ENCODE measurements around the gene EPN2.
A peak's percentile ranks its signal among the peaks of the same experiment; 100 is the strongest.

EPN2 gene

GRCh38 chr17:19239544-19239943 is 2.4 kb downstream of the EPN2 start:
- DNase-seq: no peak

- DNase-seq: no peak
Measured at GRCh38 chr17:19242323-19242722, 5.2 kb downstream of the EPN2 start.

- no peak for DNase-seq
Measured at GRCh38 chr17:19242926-19243325, 5.8 kb downstream of the EPN2 start.

DNA sequence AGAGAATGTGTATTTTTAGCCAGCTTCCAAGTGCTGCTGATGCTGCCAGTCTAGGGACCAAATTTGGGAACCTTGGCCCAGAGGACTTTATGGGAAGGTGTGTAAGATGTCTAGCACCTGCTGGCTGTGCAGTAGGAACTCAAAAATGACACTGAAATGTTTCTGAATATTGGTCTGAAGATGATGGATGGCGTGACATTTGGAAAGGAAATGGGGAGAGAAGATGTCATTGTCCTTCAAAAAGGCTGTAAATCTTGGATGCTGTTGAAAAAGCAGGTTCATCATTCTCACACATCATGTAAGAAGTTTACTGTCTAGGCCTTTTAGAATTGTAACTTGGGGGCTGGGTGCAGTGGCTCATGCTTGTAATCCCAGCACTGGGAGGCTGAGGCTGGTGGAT is 6.7 kb downstream of the EPN2 start:
- DNase-seq: no peak

- DNase-seq: no peak
Measured at GRCh38 chr17:19244357-19244756, 7.2 kb downstream of the EPN2 start.

DNA sequence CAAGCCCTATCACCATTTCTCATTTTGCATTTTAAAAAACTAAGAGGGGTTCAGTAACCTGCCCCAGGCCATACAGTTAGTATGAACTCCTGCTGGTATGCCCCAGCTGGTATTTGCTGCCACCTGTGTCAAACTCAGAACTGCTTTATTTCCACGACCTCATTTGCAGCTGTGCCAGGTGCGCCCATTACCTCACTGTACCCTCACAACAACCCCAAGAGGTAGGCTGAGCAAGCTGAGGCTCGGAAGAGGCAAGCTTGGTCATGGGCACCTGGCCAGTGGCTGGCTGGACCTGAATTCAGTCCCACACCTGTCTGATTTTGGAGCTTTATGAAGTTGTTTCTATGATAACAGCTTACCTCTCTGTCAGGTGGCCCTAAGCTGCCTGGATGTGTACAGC is 7.6 kb downstream of the EPN2 start:
- no peak for DNase-seq

GRCh38 chr17:19247473-19247872 is 10.3 kb downstream of the EPN2 start:
- no peak for DNase-seq

DNA sequence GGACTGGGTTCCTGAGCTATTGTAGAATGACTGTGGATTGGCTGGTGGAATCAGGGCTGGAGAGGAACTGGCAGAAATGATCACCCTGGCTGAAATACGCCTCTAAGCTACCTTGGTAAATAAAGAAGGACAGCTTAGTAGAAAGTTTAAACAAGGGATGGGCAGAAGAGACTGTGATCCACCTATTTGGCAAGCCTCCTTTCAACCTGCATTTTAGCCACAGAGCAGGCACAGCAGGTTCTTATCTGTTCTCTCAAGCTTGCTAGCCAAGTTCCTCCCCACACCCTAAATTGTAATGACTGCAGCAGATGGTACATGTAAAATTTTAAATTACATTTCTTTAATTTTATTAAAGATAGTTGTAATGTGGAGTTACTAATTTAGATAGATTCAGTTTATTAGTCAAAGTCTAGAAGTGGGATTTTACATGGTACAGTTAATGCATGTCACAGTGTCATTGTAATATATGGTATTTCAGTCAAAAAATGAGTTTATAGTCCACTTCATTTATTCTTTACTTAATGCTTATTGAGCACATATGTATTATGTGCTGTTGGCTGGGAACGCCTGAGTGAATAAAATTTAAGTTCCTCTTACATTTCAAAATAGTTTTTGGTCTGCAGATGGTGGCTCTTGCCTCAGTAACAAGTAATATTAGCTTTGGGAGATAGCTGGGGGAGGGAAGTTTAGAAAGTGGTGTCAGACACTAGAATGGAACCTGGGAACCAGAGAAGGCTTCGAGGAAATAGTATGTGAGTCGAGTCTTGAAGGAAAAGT is 11.2 kb downstream of the EPN2 start:
- DNase-seq: no peak

- DNase-seq: peak; percentile 38
Measured at GRCh38 chr17:19248928-19249574, 11.9 kb downstream of the EPN2 start.

- no peak for DNase-seq
Measured at GRCh38 chr17:19249681-19250080, 12.5 kb downstream of the EPN2 start.

DNA sequence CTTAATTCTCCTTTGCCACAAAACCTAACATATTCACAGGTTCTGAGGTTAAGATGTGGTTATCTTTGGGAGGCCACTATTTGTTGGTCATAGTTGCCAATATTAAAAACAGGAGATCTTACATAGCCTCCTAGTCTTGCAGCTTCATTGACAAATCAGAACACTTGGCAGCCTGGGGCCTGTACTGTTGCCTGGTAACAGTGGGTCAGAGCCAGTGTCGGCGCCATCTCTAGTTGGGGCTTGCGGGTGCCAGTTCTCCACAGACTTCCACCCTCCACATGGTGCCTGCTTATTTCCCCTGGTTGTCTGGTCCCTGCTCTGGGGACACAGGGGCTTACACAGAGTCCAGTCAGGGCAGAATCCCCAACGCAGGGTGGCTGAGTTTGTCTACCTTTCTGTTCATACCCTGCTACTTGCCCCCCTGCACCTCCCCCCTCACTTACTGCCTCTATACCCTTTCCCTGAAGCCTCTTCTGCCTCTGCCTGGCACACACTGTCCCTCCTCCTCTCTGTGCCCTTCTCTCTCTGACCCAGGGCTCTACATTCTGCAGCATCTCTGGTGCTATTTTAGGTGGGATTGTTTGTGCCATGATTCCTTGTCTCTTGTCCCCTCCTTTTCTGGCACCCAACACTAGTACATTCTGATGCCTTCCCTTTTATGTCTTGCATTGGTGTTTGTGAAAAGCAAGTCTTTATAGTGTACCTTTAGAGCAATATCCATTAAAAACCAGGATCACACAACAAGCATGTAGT is 13.4 kb downstream of the EPN2 start:
- DNase-seq: no peak

- no peak for DNase-seq
Measured at GRCh38 chr17:19253112-19253511, 15.9 kb downstream of the EPN2 start.

GRCh38 chr17:19254651-19255050 is 17.5 kb downstream of the EPN2 start:
- DNase-seq: no peak

DNA sequence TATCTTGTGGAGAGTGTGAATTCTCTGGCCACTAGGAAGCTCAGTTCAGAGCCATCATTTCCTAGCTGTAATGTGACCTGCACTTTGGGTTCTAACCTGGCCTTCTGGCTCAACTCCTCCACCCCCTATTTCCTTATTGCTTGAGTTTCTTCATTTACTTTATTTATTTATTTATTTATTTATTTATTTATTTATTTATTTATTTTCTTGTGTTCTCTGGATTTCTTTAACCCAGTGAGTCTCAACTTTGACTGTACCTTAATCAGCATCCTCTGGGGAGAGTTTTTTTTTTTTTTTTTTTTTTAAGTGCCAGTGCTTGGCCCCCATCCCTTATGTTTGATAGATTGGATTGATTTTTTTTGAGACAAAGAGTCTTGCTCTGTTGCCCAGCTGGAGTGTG is 18.1 kb downstream of the EPN2 start:
- no peak for DNase-seq

- no peak for DNase-seq
Measured at GRCh38 chr17:19258371-19258770, 21.2 kb downstream of the EPN2 start.

DNA sequence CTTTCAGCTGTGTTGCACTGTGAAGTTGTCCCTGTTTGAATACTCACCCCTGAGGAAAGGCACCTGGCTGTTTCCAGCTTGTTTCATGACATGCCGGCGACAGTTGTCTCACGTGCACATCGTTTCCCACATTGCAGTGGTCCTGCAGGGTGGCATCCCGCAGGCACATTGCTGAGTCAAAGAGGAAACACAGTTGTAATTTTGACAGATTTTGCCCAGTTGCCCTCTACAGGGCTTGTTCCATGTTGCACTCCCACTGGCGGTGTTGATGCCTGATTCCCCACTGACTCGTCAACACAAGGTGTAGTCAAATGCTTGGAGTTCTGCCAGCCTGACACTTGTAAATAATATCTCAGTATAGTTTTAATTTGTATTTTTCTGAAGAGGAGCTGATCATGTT is 23.8 kb downstream of the EPN2 start:
- no peak for DNase-seq

GRCh38 chr17:19261426-19261825 is 24.3 kb downstream of the EPN2 start:
- no peak for DNase-seq

GRCh38 chr17:19262650-19263631 is 25.8 kb downstream of the EPN2 start:
- DNase-seq: peak; percentile 41

DNA sequence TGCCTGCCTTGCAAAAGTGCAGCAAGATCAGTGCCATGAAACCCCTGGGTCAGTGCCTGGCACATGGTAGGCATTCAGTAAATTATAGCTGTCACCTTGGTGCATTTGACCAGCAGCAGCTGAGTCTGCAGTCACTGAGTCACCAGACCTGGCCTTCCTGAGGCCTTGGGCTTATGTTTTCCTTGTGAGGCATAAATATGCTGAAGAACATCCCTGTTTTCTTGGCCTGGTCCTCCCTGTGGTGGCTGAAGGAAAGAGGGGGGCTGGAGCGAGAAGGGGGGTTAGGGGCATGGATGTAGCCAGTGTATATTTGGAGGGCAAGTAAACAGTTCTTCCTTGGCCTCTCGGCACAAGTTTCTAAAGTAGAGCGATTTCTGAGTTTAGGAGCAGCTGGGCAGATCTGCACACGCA is 26.5 kb downstream of the EPN2 start:
- DNase-seq: peak; percentile 23

GRCh38 chr17:19264268-19264667 is 27.1 kb downstream of the EPN2 start:
- no peak for DNase-seq

- DNase-seq: no peak
Measured at GRCh38 chr17:19264681-19265080, 27.5 kb downstream of the EPN2 start.

DNA sequence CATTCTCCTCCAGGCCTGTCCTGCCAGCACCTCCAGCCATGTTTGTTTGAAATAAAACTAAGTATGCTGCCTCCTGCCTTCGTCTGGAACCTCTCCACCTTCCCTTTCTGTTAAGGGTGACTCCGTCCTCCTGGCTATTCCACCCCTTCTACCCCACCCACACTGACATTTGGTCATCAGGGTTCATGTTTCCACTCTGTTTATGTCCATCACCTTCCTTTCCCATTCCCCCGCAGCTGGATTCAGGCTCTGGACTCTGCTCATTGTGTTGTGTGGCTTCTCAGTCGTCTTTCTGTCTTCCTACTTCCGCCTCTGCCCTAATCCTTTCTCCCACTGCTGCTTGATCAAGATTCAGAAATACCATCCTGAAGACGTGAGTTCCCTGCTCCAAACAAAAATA is 28.6 kb downstream of the EPN2 start:
- no peak for DNase-seq

Measured in fibroblast of skin of scalp (primary cell).